HS-27A (cell line): ENCODE data around the gene MXD4.
"Not testable (repeated sequence)": the region's sequence is repeated elsewhere in the genome, so short reads cannot be mapped to it uniquely, and the experiment has no call there.

ENCODE experiments used
- DNase-seq: peaks from one replicate; pipeline ENCODE4 v3.0.0-alpha.2; 2012; ENCODE audit warnings: low read depth, missing footprints

MXD4 gene

GRCh38 chr4:2250357-2251072 is 11.4 kb downstream of the MXD4 start:
- no peak for DNase-seq

- no peak for DNase-seq
Measured at GRCh38 chr4:2249526-2250356, 12.2 kb downstream of the MXD4 start.

GRCh38 chr4:2248821-2249261 is 13.1 kb downstream of the MXD4 start:
- no peak for DNase-seq

- DNase-seq: no peak
Measured at GRCh38 chr4:2248044-2248780, 13.7 kb downstream of the MXD4 start.

- no peak for DNase-seq
Measured at GRCh38 chr4:2247128-2248043, 14.5 kb downstream of the MXD4 start.

GRCh38 chr4:2246384-2247127 is 15.4 kb downstream of the MXD4 start:
- DNase-seq: no peak

GRCh38 chr4:2245787-2246275 is 16.1 kb downstream of the MXD4 start:
- DNase-seq: no peak

GRCh38 chr4:2245057-2245786 is 16.7 kb downstream of the MXD4 start:
- no peak for DNase-seq

GRCh38 chr4:2243681-2244380 is 18.1 kb downstream of the MXD4 start:
- no peak for DNase-seq

- peak; percentile 84 for DNase-seq
Measured at GRCh38 chr4:2241410-2242353, 20.2 kb downstream of the MXD4 start, which contains the start of the genes HAUS3 and POLN. Gene HAUS3, minus strand, starts transcription at chr4:2242121. Its CDS starts 1,175 bp downstream, at chr4:2240946. Gene POLN, minus strand, starts transcription at chr4:2242121. Its CDS starts 12,890 bp downstream, at chr4:2229231.

GRCh38 chr4:2241003-2241402 is 20.9 kb downstream of the MXD4 start:
- no peak for DNase-seq

- no peak for DNase-seq
Measured at GRCh38 chr4:2236944-2237666, 24.8 kb downstream of the MXD4 start.

GRCh38 chr4:2231082-2231481 is 30.8 kb downstream of the MXD4 start:
- DNase-seq: no peak

- DNase-seq: no peak
Measured at GRCh38 chr4:2226261-2226660, 35.6 kb downstream of the MXD4 start.

GRCh38 chr4:2222838-2223237 is 39.1 kb downstream of the MXD4 start:
- DNase-seq: no peak

GRCh38 chr4:2221378-2221777 is 40.5 kb downstream of the MXD4 start:
- not testable (repeated sequence) for DNase-seq

- DNase-seq: no peak
Measured at GRCh38 chr4:2220016-2220630, 41.8 kb downstream of the MXD4 start.
